ENCODE results near the gene SNX32.

The SNX32 gene

DNA sequence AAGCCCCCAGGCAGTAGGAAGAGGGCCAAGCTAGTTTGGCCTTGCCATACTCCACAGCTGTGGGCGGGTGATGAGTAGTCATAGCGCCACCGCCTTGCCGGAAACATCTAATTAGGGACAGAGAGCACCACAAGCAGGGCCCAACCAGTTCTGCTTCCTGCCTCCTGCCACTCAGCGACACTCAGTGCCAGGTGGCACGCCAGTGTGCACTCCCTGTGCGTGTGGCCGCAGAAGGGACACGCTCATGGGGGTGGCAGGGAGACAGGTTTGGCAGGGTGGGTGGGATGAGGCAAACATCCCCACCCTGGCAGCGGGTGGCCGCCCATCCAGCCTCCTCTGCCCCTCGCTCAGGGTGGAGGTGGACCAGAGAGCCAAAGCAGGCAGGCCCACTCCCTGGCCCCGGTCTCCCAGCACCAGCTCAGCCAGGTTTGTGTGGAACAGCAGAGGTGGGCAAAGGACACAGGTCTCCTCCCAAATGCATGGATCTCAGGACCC lies 42.0 kb upstream of the SNX32 start:
- ATAC-seq (replicated peaks; ENCODE audit: extremely low read depth, poor library complexity, severe bottlenecking) (peak; percentile 91), DNase-seq (ENCODE audit: low spot score in 2 of 2) (no peak)
- Mint-ChIP-seq H3K36me3 (ENCODE audit: insufficient read depth) (peaks cover 3% of the 10 kb centered on the region), H3K9me3 (no peaks in the 10 kb centered on the region), H3K27ac (ENCODE audit: low read depth) (no peak overlapping the region), H3K27me3 (peaks cover 44% of the 10 kb centered on the region), H3K4me1 (peaks cover 22% of the 10 kb centered on the region), H3K4me3 (no peak overlapping the region)

GRCh38 chr11:65792456-65792855 lies 41.3 kb upstream of the SNX32 start:
- H3K4me1 Mint-ChIP-seq = peaks cover 16% of the 10 kb centered on the region
- DNase-seq (ENCODE audit: low spot score in 2 of 2) = no peak
- H3K36me3 Mint-ChIP-seq (ENCODE audit: insufficient read depth) = peaks cover 3% of the 10 kb centered on the region
- H3K27ac Mint-ChIP-seq (ENCODE audit: low read depth) = no peak overlapping the region
- peaks cover 51% of the 10 kb centered on the region for H3K27me3 Mint-ChIP-seq
- H3K9me3 Mint-ChIP-seq = no peaks in the 10 kb centered on the region
- H3K4me3 Mint-ChIP-seq = no peak overlapping the region
- ATAC-seq (replicated peaks; ENCODE audit: extremely low read depth, poor library complexity, severe bottlenecking) = no peak

- Mint-ChIP-seq H3K27ac (ENCODE audit: low read depth) (no peak overlapping the region), H3K9me3 (no peaks in the 10 kb centered on the region), H3K27me3 (peaks cover 52% of the 10 kb centered on the region), H3K4me3 (no peak overlapping the region), H3K4me1 (peaks cover 12% of the 10 kb centered on the region), H3K36me3 (ENCODE audit: insufficient read depth) (peaks cover 3% of the 10 kb centered on the region)
- no peak for ATAC-seq (replicated peaks; ENCODE audit: extremely low read depth, poor library complexity, severe bottlenecking)
- DNase-seq (ENCODE audit: low spot score in 2 of 2) = no peak
Measured at GRCh38 chr11:65793144-65793581, 40.6 kb upstream of the SNX32 start.

DNA sequence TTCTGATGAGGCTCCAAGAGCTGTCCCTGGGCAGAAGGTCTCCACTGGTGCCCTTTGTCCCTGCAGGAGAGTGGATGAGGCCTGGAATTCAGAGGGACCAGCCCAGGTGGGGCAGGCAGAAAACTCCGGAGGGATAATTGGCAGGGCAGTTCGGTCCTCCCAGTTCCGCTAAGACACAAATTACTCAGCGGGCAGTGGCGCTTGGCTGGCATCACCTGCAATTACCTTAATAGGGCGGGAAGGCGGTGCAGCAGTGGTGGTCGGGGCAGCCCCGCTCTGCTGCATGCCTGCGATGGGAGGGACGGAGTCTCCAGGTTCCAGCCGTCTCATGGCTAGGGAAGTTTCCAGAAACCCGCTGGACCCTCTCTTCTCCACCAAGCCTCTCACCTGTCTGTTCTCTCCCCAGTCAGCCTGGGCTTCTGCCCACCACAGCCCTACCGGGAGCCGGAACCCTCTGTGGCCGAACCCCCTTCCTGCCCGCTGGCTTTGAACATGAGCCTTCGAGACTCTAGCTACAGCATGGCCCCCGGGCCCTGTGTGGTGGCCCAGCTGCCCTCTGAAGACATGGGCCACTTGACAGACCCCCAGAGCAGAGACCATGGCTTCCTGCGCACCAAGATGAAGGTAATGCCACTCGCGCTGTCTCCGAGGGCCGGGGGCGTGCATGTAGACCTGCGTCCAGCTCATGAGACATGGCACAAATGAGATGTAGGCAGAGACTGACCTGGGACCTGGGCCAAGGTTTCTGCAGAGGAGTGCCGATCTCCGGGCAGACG lies 40.0 kb upstream of the SNX32 start:
- no peaks in the 10 kb centered on the region for H3K9me3 Mint-ChIP-seq
- no peak overlapping the region for H3K27ac Mint-ChIP-seq (ENCODE audit: low read depth)
- H3K36me3 Mint-ChIP-seq (ENCODE audit: insufficient read depth) = peaks cover 3% of the 10 kb centered on the region
- ATAC-seq (replicated peaks; ENCODE audit: extremely low read depth, poor library complexity, severe bottlenecking) (no peak), DNase-seq (ENCODE audit: low spot score in 2 of 2) (no peak)
- peaks cover 11% of the 10 kb centered on the region for H3K4me1 Mint-ChIP-seq
- H3K4me3 Mint-ChIP-seq = no peak overlapping the region
- H3K27me3 Mint-ChIP-seq = peaks cover 52% of the 10 kb centered on the region

DNA sequence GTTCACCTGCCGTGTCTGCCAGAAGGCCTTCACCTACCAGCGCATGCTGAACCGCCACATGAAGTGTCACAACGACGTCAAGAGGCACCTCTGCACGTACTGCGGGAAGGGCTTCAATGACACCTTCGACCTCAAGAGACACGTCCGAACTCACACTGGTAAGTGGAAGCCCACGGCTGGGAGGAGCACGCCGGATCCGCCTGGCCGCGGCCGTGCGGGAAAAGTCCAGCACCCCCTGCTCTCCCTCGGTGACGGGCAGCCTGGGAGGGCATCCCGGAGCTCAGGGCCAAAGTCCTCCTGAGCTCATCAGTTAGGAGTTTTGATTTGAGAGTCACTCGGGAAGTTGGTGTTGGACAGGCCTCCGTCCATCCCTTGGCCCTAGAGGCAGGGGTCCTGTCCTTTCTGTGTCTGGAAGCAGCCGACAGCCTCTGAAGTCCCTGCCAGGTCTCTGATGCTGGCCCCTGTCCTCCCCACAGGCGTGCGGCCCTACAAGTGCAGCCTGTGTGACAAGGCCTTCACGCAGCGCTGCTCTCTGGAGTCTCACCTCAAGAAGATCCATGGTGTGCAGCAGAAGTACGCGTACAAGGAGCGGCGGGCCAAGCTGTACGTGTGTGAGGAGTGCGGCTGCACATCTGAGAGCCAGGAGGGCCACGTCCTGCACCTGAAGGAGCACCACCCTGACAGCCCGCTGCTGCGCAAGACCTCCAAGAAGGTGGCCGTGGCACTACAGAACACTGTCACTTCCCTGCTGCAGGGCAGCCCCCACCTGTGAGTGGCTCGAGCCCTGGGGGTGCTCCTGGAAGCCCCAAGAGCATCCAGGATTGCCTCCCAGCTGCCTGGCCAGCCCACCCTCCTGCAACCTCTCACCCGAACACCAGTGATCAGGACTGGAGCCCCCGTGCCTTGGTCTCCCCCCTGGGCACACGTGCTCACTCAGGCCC lies 38.9 kb upstream of the SNX32 start:
- no peak for ATAC-seq (replicated peaks; ENCODE audit: extremely low read depth, poor library complexity, severe bottlenecking)
- no peak overlapping the region for H3K27ac Mint-ChIP-seq (ENCODE audit: low read depth)
- H3K27me3 Mint-ChIP-seq = peaks cover 52% of the 10 kb centered on the region
- H3K36me3 Mint-ChIP-seq (ENCODE audit: insufficient read depth) = peaks cover 3% of the 10 kb centered on the region
- DNase-seq (ENCODE audit: low spot score in 2 of 2) = no peak
- H3K4me3 Mint-ChIP-seq = no peak overlapping the region
- peaks cover 11% of the 10 kb centered on the region for H3K4me1 Mint-ChIP-seq
- H3K9me3 Mint-ChIP-seq = no peaks in the 10 kb centered on the region

DNA sequence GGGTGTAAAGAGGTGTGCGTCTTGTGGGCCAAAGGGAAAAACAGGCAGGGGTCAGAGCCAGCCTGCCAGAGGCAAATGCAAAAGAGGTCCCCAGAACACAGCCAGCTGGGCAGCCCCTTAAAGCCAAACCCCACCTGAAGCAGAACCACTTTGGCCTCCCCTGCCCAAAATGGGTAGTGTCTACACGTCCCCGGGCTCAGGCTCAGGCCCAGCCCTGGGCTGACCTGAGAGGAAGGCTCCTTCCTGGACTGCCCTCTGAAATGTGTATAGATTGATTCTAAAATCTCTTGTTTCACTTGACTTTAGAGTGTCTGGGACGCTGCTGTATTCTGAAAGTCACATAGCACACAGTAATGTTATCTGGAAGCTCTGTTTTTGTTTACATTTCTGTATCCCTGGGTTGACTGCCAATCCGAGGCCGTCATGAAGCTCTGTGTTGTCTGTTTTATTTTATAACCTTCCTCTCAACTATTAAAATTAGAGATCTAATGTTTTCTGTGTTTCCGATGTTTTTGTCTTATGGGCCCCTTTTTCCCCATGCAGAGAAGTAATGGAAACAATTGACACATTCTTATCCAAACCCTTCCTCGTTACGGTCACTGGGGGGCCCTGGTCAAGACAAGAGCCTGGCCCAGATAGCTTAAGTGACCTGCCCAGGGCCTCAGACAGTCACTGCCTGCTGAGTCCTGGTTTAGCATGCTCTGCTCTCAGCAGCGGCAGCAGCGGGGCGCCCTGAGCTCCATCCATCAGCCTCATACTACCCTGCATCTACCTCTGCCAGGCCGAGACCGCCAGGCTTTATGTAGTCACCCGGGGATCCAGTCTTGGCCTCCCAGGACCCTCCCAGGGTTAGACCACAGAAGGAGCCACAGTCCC lies 36.8 kb upstream of the SNX32 start:
- Mint-ChIP-seq H3K4me1 (peaks cover 4% of the 10 kb centered on the region), H3K27me3 (peaks cover 52% of the 10 kb centered on the region), H3K9me3 (no peaks in the 10 kb centered on the region), H3K4me3 (no peak overlapping the region), H3K36me3 (ENCODE audit: insufficient read depth) (peaks cover 3% of the 10 kb centered on the region), H3K27ac (ENCODE audit: low read depth) (no peak overlapping the region)
- DNase-seq (ENCODE audit: low spot score in 2 of 2) (no peak), ATAC-seq (replicated peaks; ENCODE audit: extremely low read depth, poor library complexity, severe bottlenecking) (no peak)

GRCh38 chr11:65797711-65798110 lies 36.1 kb upstream of the SNX32 start:
- H3K27ac Mint-ChIP-seq (ENCODE audit: low read depth) = no peak overlapping the region
- DNase-seq (ENCODE audit: low spot score in 2 of 2) (no peak), ATAC-seq (replicated peaks; ENCODE audit: extremely low read depth, poor library complexity, severe bottlenecking) (no peak)
- peaks cover 3% of the 10 kb centered on the region for H3K36me3 Mint-ChIP-seq (ENCODE audit: insufficient read depth)
- H3K4me1 Mint-ChIP-seq = no peaks in the 10 kb centered on the region
- no peak overlapping the region for H3K4me3 Mint-ChIP-seq
- H3K27me3 Mint-ChIP-seq = peaks cover 60% of the 10 kb centered on the region
- no peaks in the 10 kb centered on the region for H3K9me3 Mint-ChIP-seq

GRCh38 chr11:65798882-65799281 lies 34.9 kb upstream of the SNX32 start:
- Mint-ChIP-seq H3K36me3 (ENCODE audit: insufficient read depth) (peaks cover 3% of the 10 kb centered on the region), H3K4me3 (no peak overlapping the region), H3K27me3 (peaks cover 72% of the 10 kb centered on the region), H3K27ac (ENCODE audit: low read depth) (no peak overlapping the region), H3K4me1 (no peaks in the 10 kb centered on the region), H3K9me3 (no peaks in the 10 kb centered on the region)
- DNase-seq (ENCODE audit: low spot score in 2 of 2) (no peak), ATAC-seq (replicated peaks; ENCODE audit: extremely low read depth, poor library complexity, severe bottlenecking) (no peak)

GRCh38 chr11:65801153-65801987 lies 32.4 kb upstream of the SNX32 start:
- Mint-ChIP-seq H3K27ac (ENCODE audit: low read depth) (no peak overlapping the region), H3K4me1 (no peaks in the 10 kb centered on the region), H3K4me3 (no peak overlapping the region), H3K27me3 (peaks cover 72% of the 10 kb centered on the region), H3K9me3 (no peaks in the 10 kb centered on the region), H3K36me3 (ENCODE audit: insufficient read depth) (no peaks in the 10 kb centered on the region)
- ATAC-seq (replicated peaks; ENCODE audit: extremely low read depth, poor library complexity, severe bottlenecking) (no peak), DNase-seq (ENCODE audit: low spot score in 2 of 2) (no peak)

GRCh38 chr11:65802841-65803240 lies 30.9 kb upstream of the SNX32 start:
- no peaks in the 10 kb centered on the region for H3K9me3 Mint-ChIP-seq
- DNase-seq (ENCODE audit: low spot score in 2 of 2) (no peak), ATAC-seq (replicated peaks; ENCODE audit: extremely low read depth, poor library complexity, severe bottlenecking) (no peak)
- no peaks in the 10 kb centered on the region for H3K36me3 Mint-ChIP-seq (ENCODE audit: insufficient read depth)
- no peak overlapping the region for H3K4me3 Mint-ChIP-seq
- no peaks in the 10 kb centered on the region for H3K4me1 Mint-ChIP-seq
- H3K27ac Mint-ChIP-seq (ENCODE audit: low read depth) = no peak overlapping the region
- H3K27me3 Mint-ChIP-seq = peaks cover 58% of the 10 kb centered on the region

DNA sequence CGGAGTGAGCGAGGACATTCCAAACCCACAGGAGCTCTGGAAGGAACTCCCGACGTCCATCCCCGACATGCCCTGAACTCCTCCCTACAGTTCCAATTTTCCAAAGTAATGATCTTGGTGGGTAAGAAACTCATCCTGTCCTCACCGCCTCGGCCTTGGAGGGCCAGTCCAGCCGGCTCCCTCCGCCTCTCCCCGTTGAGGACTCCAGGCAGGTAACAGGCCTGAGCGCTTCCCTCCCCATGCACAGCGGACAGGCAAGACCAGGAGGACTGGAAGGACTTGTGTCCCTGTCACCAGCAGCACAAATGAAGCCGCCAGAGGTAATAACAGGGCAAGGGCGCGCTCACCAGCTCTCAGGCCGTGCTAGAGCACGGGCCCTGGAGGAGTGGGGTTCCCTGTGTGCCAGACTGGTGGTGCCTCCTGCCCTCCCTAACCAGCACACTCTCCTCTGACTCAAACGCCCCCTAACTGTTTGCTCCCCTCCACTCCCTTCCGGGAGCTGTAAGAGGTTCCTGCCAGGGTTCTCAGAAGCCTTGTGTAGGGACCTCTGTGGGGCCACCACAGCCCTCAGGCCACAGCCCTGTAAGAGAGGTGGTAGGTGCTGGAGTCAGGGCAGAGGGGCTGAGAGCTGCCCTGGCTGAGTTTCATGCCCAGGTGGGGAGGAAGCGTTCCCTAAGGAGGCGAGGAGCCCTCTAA lies 29.8 kb upstream of the SNX32 start:
- Mint-ChIP-seq H3K27ac (ENCODE audit: low read depth) (no peak overlapping the region), H3K4me3 (no peak overlapping the region), H3K9me3 (no peaks in the 10 kb centered on the region), H3K27me3 (peaks cover 57% of the 10 kb centered on the region), H3K36me3 (ENCODE audit: insufficient read depth) (no peaks in the 10 kb centered on the region), H3K4me1 (no peaks in the 10 kb centered on the region)
- ATAC-seq (replicated peaks; ENCODE audit: extremely low read depth, poor library complexity, severe bottlenecking) = no peak
- no peak for DNase-seq (ENCODE audit: low spot score in 2 of 2)
